T-helper 2 cell treated with Interferon-gamma antibody and Interleukin-4, amounts not matched to agents 5 μg/mL and 100 μg/mL, for 36 hours (primary cell): Measurements from ENCODE around the gene WEE1.
"Not testable (repeated sequence)": the region's sequence is repeated elsewhere in the genome, so short reads cannot be mapped to it uniquely, and the experiment has no call there.

Experiments used
- DNase-seq: peaks from one replicate; pipeline ENCODE4 v3.0.0; 2021; ENCODE audit warnings: low spot score
- H3K27ac Mint-ChIP-seq: one replicate; pipeline ENCODE4 v1.8.0; 2021; ENCODE audit warnings: mild to moderate bottlenecking, mixed read lengths
- H3K27me3 Mint-ChIP-seq: one replicate; pipeline ENCODE4 v1.8.0; 2021; ENCODE audit warnings: low read depth, mixed read lengths
- H3K36me3 Mint-ChIP-seq: one replicate; pipeline ENCODE4 v1.8.0; 2021; ENCODE audit warnings: low read depth, mixed read lengths
- H3K4me1 Mint-ChIP-seq: one replicate; pipeline ENCODE4 v1.8.0; 2021; ENCODE audit warnings: low read depth, mixed read lengths
- H3K4me3 Mint-ChIP-seq: one replicate; pipeline ENCODE4 v1.8.0; 2022; ENCODE audit warnings: mild to moderate bottlenecking, moderate library complexity, mixed read lengths
- H3K9me3 Mint-ChIP-seq: one replicate; pipeline ENCODE4 v1.8.0; 2021; ENCODE audit warnings: mixed read lengths

Gene WEE1

DNA sequence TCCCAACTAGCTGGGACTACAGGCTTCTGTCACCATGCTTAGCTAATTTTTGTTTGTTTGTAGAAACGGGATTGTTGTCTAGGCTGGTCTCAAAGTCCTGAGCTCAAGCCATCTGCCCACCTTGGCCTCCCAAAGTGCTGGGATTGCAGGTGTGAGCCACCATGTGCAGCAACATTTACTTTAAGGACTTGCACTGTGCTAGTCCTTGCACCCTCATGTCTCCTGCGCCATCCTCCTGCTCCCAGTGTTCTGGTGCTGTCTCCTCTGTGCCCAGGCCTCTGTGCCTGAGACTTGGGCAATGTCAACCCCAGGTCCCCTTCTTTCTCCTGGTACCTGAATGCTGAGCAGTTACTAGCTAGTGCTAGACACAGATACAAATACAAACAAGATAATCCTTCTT, 26.7 kb downstream of the WEE1 start:
- no peak for DNase-seq
- Mint-ChIP-seq H3K4me1 (peaks cover 30% of the 10 kb centered on the region), H3K27me3 (peaks cover 3% of the 10 kb centered on the region), H3K36me3 (no peaks in the 10 kb centered on the region), H3K4me3 (peak overlapping the region; percentile 84), H3K9me3 (no peaks in the 10 kb centered on the region), H3K27ac (no peak overlapping the region)

GRCh38 chr11:9600644-9601036, 27.2 kb downstream of the WEE1 start:
- H3K27me3 Mint-ChIP-seq: peaks cover 3% of the 10 kb centered on the region
- peak overlapping the region; percentile 39 for H3K27ac Mint-ChIP-seq
- H3K9me3 Mint-ChIP-seq: no peaks in the 10 kb centered on the region
- no peaks in the 10 kb centered on the region for H3K36me3 Mint-ChIP-seq
- peak; percentile 21 for DNase-seq
- peak overlapping the region; percentile 84 for H3K4me3 Mint-ChIP-seq
- H3K4me1 Mint-ChIP-seq: peaks cover 30% of the 10 kb centered on the region

- H3K27me3 Mint-ChIP-seq: peaks cover 3% of the 10 kb centered on the region
- no peaks in the 10 kb centered on the region for H3K36me3 Mint-ChIP-seq
- peak; percentile 86 for DNase-seq
- H3K4me1 Mint-ChIP-seq: peaks cover 30% of the 10 kb centered on the region
- H3K9me3 Mint-ChIP-seq: no peaks in the 10 kb centered on the region
- H3K4me3 Mint-ChIP-seq: peak overlapping the region; percentile 84
- peak overlapping the region; percentile 76 for H3K27ac Mint-ChIP-seq
Observed at GRCh38 chr11:9601037-9601875, 27.8 kb downstream of the WEE1 start.

- Mint-ChIP-seq H3K36me3 (no peaks in the 10 kb centered on the region), H3K4me1 (peaks cover 30% of the 10 kb centered on the region), H3K4me3 (peak overlapping the region; percentile 84), H3K9me3 (no peaks in the 10 kb centered on the region), H3K27me3 (peaks cover 3% of the 10 kb centered on the region), H3K27ac (no peak overlapping the region)
- DNase-seq: no peak
Observed at GRCh38 chr11:9601876-9602199, 28.4 kb downstream of the WEE1 start.

DNA sequence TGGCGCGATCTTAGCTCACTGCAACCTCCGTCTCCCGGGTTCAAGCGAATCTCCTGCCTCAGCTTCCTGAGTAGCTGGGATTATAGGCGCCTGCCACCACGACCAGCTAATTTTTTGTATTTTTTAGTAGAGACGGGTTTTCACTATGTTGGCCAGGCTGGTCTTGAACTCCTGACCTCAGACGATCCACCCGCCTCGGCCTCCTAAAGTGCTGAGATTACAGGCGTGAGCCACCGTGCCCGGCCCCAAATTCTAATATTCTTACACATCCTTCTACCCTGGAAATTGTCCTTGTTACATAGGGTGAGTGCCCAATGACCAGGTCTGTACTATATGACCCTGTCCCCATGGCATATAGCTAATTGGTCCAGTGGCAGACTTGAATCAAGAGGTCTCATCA, 29.7 kb downstream of the WEE1 start:
- not testable (repeated sequence) for H3K9me3 Mint-ChIP-seq

DNA sequence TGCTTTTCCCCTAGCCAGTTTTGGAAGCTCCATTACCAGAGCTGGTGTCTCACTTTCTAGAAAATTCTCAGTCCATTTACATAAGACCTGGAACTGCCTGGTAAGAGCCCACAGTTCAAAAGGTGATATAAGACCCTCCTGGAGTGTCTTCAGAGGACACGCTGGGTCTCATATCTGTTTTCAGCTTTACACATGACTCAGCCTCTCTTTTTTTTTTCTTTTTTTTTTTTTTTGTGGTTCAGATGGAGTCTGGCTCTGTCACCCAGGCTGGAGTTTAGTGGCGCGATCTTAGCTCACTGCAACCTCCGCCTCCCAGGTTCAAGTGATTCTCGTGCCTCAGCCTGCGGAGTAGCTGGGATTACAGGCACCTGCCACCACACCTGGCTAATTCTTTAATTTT, 30.7 kb downstream of the WEE1 start:
- H3K27ac Mint-ChIP-seq: no peak overlapping the region
- no peaks in the 10 kb centered on the region for H3K36me3 Mint-ChIP-seq
- no peaks in the 10 kb centered on the region for H3K9me3 Mint-ChIP-seq
- H3K27me3 Mint-ChIP-seq: peaks cover 3% of the 10 kb centered on the region
- no peak overlapping the region for H3K4me3 Mint-ChIP-seq
- no peak for DNase-seq
- peaks cover 30% of the 10 kb centered on the region for H3K4me1 Mint-ChIP-seq

More for the DNA sequence above, 29.7 kb downstream of the WEE1 start:
- H3K27ac Mint-ChIP-seq, H3K27me3 Mint-ChIP-seq, DNase-seq, H3K36me3 Mint-ChIP-seq, H3K4me3 Mint-ChIP-seq: not testable (repeated sequence)
- H3K4me1 Mint-ChIP-seq: peaks cover 30% of the 10 kb centered on the region

GRCh38 chr11:9605742-9606141, 32.3 kb downstream of the WEE1 start:
- H3K4me3 Mint-ChIP-seq: no peak overlapping the region
- peaks cover 3% of the 10 kb centered on the region for H3K27me3 Mint-ChIP-seq
- H3K9me3 Mint-ChIP-seq: no peaks in the 10 kb centered on the region
- H3K27ac Mint-ChIP-seq: no peak overlapping the region
- H3K4me1 Mint-ChIP-seq: peaks cover 25% of the 10 kb centered on the region
- DNase-seq: no peak
- H3K36me3 Mint-ChIP-seq: peaks cover 2% of the 10 kb centered on the region

- DNase-seq: no peak
- Mint-ChIP-seq H3K4me3 (no peak overlapping the region), H3K9me3 (no peaks in the 10 kb centered on the region), H3K27me3 (peaks cover 3% of the 10 kb centered on the region), H3K27ac (no peak overlapping the region), H3K4me1 (peaks cover 20% of the 10 kb centered on the region), H3K36me3 (peaks cover 4% of the 10 kb centered on the region)
Observed at GRCh38 chr11:9606809-9607510, 33.5 kb downstream of the WEE1 start.

DNA sequence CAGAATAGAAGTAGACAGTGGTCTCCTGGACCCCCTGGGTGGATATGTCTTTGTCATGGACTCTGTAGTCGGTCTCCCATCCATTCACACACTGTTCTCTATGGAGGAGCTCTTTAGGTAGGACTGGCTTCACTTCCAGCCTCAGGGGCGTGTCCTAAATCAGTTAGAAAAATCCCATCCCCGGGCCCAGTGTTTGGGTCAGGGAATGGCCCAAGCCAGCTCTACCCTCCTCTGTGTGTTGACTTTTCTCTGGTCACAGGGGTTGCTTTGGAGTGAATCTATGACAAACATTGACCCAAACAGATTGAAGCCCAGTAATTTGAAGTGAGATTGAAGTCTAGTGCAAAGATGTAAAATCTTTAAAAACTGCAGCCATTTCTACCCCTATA, 34.0 kb downstream of the WEE1 start:
- DNase-seq: no peak
- H3K27ac Mint-ChIP-seq: no peak overlapping the region
- no peaks in the 10 kb centered on the region for H3K9me3 Mint-ChIP-seq
- no peak overlapping the region for H3K4me3 Mint-ChIP-seq
- H3K4me1 Mint-ChIP-seq: peaks cover 14% of the 10 kb centered on the region
- H3K36me3 Mint-ChIP-seq: peaks cover 4% of the 10 kb centered on the region
- H3K27me3 Mint-ChIP-seq: peaks cover under 1% of the 10 kb centered on the region

- Mint-ChIP-seq H3K36me3 (peaks cover 4% of the 10 kb centered on the region), H3K27me3 (no peaks in the 10 kb centered on the region), H3K27ac (no peak overlapping the region), H3K9me3 (no peaks in the 10 kb centered on the region), H3K4me1 (peaks cover 17% of the 10 kb centered on the region), H3K4me3 (no peak overlapping the region)
- no peak for DNase-seq
Observed at GRCh38 chr11:9609002-9609759, 35.7 kb downstream of the WEE1 start.

- H3K4me3 Mint-ChIP-seq: no peak overlapping the region
- DNase-seq: no peak
- peaks cover 23% of the 10 kb centered on the region for H3K4me1 Mint-ChIP-seq
Observed at GRCh38 chr11:9609841-9610240, 36.4 kb downstream of the WEE1 start.

GRCh38 chr11:9613118-9613829, 39.8 kb downstream of the WEE1 start:
- DNase-seq: peak; percentile 86
- Mint-ChIP-seq H3K27ac (peak overlapping the region; percentile 99), H3K4me3 (peak overlapping the region; percentile 96), H3K36me3 (peaks cover 4% of the 10 kb centered on the region), H3K27me3 (no peaks in the 10 kb centered on the region), H3K9me3 (no peaks in the 10 kb centered on the region), H3K4me1 (peaks cover 27% of the 10 kb centered on the region)

More at GRCh38 chr11:9609841-9610240, 36.4 kb downstream of the WEE1 start:
- no peaks in the 10 kb centered on the region for H3K27me3 Mint-ChIP-seq
- no peak overlapping the region for H3K27ac Mint-ChIP-seq
- no peaks in the 10 kb centered on the region for H3K9me3 Mint-ChIP-seq
- peaks cover 4% of the 10 kb centered on the region for H3K36me3 Mint-ChIP-seq

GRCh38 chr11:9613830-9614762, 40.6 kb downstream of the WEE1 start:
- Mint-ChIP-seq H3K27ac (peak overlapping the region; percentile 99), H3K9me3 (no peaks in the 10 kb centered on the region), H3K27me3 (no peaks in the 10 kb centered on the region), H3K36me3 (peaks cover 4% of the 10 kb centered on the region), H3K4me1 (peaks cover 28% of the 10 kb centered on the region), H3K4me3 (peak overlapping the region; percentile 96)
- peak; percentile 95 for DNase-seq
